H1 (cell line): Measurements from ENCODE around the gene CACNB4. TPM values are rescaled to one million over a fixed set of nuclear protein-coding genes. Genes with fewer than 3 reads are reported as not detected.

Experiments
- CTCF ChIA-PET: fragments of 300-600 bp; sonication (Branson Sonifier 250); formaldehyde crosslinking; loops from one replicate; lab custom pipeline; 2021; ENCODE audit not compliant: partially characterized antibody; lab: Charles Lee
- POLR2A ChIA-PET: fragments of 300-600 bp; sonication (Branson Sonifier 250); formaldehyde crosslinking; loops from one replicate; lab custom pipeline; 2021; ENCODE audit warnings: inconsistent platforms; ENCODE audit not compliant: partially characterized antibody; lab: Charles Lee
- DNase-seq, 2 experiments: peaks; one replicate each; pipeline versions ENCODE4 v3.0.0 to v3.0.0-alpha.2; 2010 to 2022; ENCODE audit warnings: low spot score in 2 of 2, low read depth in 1 of 2, mixed read lengths in 1 of 2
- FAIRE-seq: peaks from 2 replicates; lab custom pipeline; 2011; peaks lifted over from hg19 to GRCh38; lab: Jason Lieb, UNC
- H2AFZ ChIP-seq: 2 replicates; pipeline ENCODE4 v1.8.1; 2012; ENCODE audit warnings: low read length, inconsistent platforms
- H2AK5ac ChIP-seq: 2 replicates; pipeline ENCODE4 v1.6.1; 2013; ENCODE audit warnings: low read depth, low read length
- H2BK120ac ChIP-seq: replicated peaks from 2 replicates; pipeline ENCODE3; 2013; ENCODE audit warnings: low read depth, low read length, inconsistent platforms
- H2BK12ac ChIP-seq: 2 replicates; pipeline ENCODE4 v1.6.1; 2013; ENCODE audit warnings: low read depth, low read length
- H2BK15ac ChIP-seq: 2 replicates; pipeline ENCODE4 v1.6.1; 2013; ENCODE audit warnings: low read length
- H2BK20ac ChIP-seq: 2 replicates; pipeline ENCODE4 v1.6.1; 2013; ENCODE audit warnings: low read length
- H2BK5ac ChIP-seq: 2 replicates; pipeline ENCODE4 v1.6.1; 2013; ENCODE audit warnings: low read depth, low read length
- H3K14ac ChIP-seq: 2 replicates; pipeline ENCODE4 v1.6.1; 2013; ENCODE audit warnings: inconsistent platforms; ENCODE audit not compliant: insufficient read length
- H3K18ac ChIP-seq: 2 replicates; pipeline ENCODE4 v1.6.1; 2013; ENCODE audit warnings: low read length; ENCODE audit errors: extremely low read depth
- H3K23ac ChIP-seq: 2 replicates; pipeline ENCODE4 v1.6.1; 2013; ENCODE audit warnings: inconsistent platforms; ENCODE audit not compliant: insufficient read length
- H3K23me2 ChIP-seq: 2 replicates; pipeline ENCODE4 v1.6.1; 2013; ENCODE audit warnings: low read depth, low read length
- H3K27ac ChIP-seq: 2 replicates; pipeline ENCODE4 v1.6.1; 2011; ENCODE audit warnings: low read depth, low read length, inconsistent platforms
- H3K27me3 ChIP-seq, 4 experiments: replicated peaks in 1 of 4; 1 replicate in 1 of 4; 2 replicates in 3 of 4; pipeline versions ENCODE4 v1.6.1 to v1.8.1; 2011 to 2013; ENCODE audit warnings: low read length in 3 of 4, mild to moderate bottlenecking in 3 of 4, inconsistent platforms in 2 of 4, mixed read lengths in 2 of 4, moderate library complexity in 1 of 4; ENCODE audit not compliant: control insufficient read depth in 3 of 4, insufficient read depth in 3 of 4; ENCODE audit errors: extremely low read depth in 1 of 4
- H3K36me3 ChIP-seq, 4 experiments: 2 replicates each; pipeline versions ENCODE4 v1.6.1 to v1.8.1; 2011 to 2013; ENCODE audit warnings: mild to moderate bottlenecking in 4 of 4, low read length in 3 of 4, moderate library complexity in 2 of 4, control low read depth in 1 of 4, inconsistent platforms in 1 of 4; ENCODE audit not compliant: insufficient read depth in 4 of 4, control insufficient read depth in 2 of 4
- H3K4ac ChIP-seq: replicated peaks from 2 replicates; pipeline ENCODE3; 2013; ENCODE audit warnings: low read length, low read depth, mixed read lengths, inconsistent platforms; ENCODE audit not compliant: insufficient read length
- H3K4me1 ChIP-seq, 4 experiments: replicated peaks in 1 of 4; 1 replicate in 1 of 4; 2 replicates in 3 of 4; pipeline versions ENCODE4 v1.6.1 to v1.8.1; 2011 to 2013; ENCODE audit warnings: low read length in 3 of 4, inconsistent platforms in 2 of 4, mixed read lengths in 1 of 4; ENCODE audit not compliant: insufficient read depth in 4 of 4, control insufficient read depth in 3 of 4
- H3K4me2 ChIP-seq, 2 experiments: 2 replicates each; pipeline versions ENCODE4 v1.6.1 to v1.8.1; 2011 to 2013; ENCODE audit warnings: low read depth in 2 of 2, low read length in 2 of 2, control low read depth in 1 of 2, inconsistent platforms in 1 of 2, mild to moderate bottlenecking in 1 of 2; ENCODE audit not compliant: insufficient read depth in 1 of 2
- H3K4me3 ChIP-seq, 4 experiments: fragments of 200-600, 300-600 bp in 1 of 4; sonication (generic), shearing (Covaris generic), sonication (Bioruptor Twin) in 1 of 4; 2 replicates each; pipeline versions ENCODE4 v1.5.1 to v1.8.1; 2011 to 2016; ENCODE audit warnings: low read length in 4 of 4, low read depth in 3 of 4, control low read depth in 2 of 4, inconsistent platforms in 2 of 4, mild to moderate bottlenecking in 2 of 4, mixed read lengths in 1 of 4, moderate library complexity in 1 of 4; ENCODE audit not compliant: insufficient read depth in 2 of 4; ENCODE audit errors: extremely low read depth in 1 of 4
- H3K56ac ChIP-seq: replicated peaks from 2 replicates; pipeline ENCODE3; 2013; ENCODE audit warnings: low read depth, mild to moderate bottlenecking, mixed read lengths, low read length, inconsistent platforms; ENCODE audit not compliant: insufficient read length
- H3K79me1 ChIP-seq: 2 replicates; pipeline ENCODE4 v1.6.1; 2013; ENCODE audit warnings: low read depth, low read length, control low read depth
- H3K79me2 ChIP-seq, 2 experiments: 2 replicates each; pipeline versions ENCODE4 v1.6.1 to v1.8.1; 2012 to 2013; ENCODE audit warnings: low read length in 2 of 2, mild to moderate bottlenecking in 2 of 2, inconsistent platforms in 1 of 2; ENCODE audit not compliant: insufficient read depth in 2 of 2, control insufficient read depth in 1 of 2
- H3K9ac ChIP-seq, 4 experiments: replicated peaks in 1 of 4; 1 replicate in 1 of 4; 2 replicates in 3 of 4; pipeline versions ENCODE4 v1.6.1 to v1.8.1; 2011 to 2013; ENCODE audit warnings: low read depth in 3 of 4, low read length in 3 of 4, control low read depth in 2 of 4, mild to moderate bottlenecking in 2 of 4, moderate library complexity in 2 of 4, inconsistent platforms in 1 of 4; ENCODE audit errors: extremely low read depth in 1 of 4
- H3K9me3 ChIP-seq, 2 experiments: 2 replicates each; pipeline versions ENCODE4 v1.6.1 to v1.8.1; 2012 to 2013; ENCODE audit warnings: mild to moderate bottlenecking in 2 of 2, moderate library complexity in 2 of 2, control low read depth in 1 of 2, inconsistent platforms in 1 of 2, low read depth in 1 of 2, low read length in 1 of 2, mixed read lengths in 1 of 2; ENCODE audit not compliant: insufficient read depth in 2 of 2
- H4K20me1 ChIP-seq, 2 experiments: replicated peaks in 1 of 2; 2 replicates each; pipeline versions ENCODE3 to v1.8.1; 2011 to 2013; ENCODE audit warnings: inconsistent platforms in 2 of 2, low read length in 2 of 2, mild to moderate bottlenecking in 1 of 2; ENCODE audit not compliant: insufficient read depth in 2 of 2, control insufficient read depth in 1 of 2
- H4K5ac ChIP-seq: 2 replicates; pipeline ENCODE4 v1.6.1; 2013; ENCODE audit warnings: low read length, low read depth, mixed read lengths, inconsistent platforms; ENCODE audit not compliant: insufficient read length
- H4K8ac ChIP-seq: 2 replicates; pipeline ENCODE4 v1.8.0; 2013; ENCODE audit warnings: mild to moderate bottlenecking, moderate library complexity, low read length, inconsistent platforms; ENCODE audit not compliant: insufficient read depth; ENCODE audit errors: extremely low read depth
- H4K91ac ChIP-seq: replicated peaks from 2 replicates; pipeline ENCODE3; 2013; ENCODE audit warnings: low read length, mixed read lengths, inconsistent platforms; ENCODE audit not compliant: insufficient read length
- BRCA1 ChIP-seq: IDR thresholded peaks from 2 replicates; pipeline ENCODE4 v1.6.1; 2012; ENCODE audit warnings: low read depth, low read length, improper control_type of control experiment
- CREB1 ChIP-seq: IDR thresholded peaks from 2 replicates; pipeline ENCODE4 v1.6.1; 2012; ENCODE audit warnings: inconsistent platforms
- GTF2F1 ChIP-seq: IDR thresholded peaks from 2 replicates; pipeline ENCODE4 v1.6.1; 2012; ENCODE audit warnings: low read depth, low read length, improper control_type of control experiment, borderline replicate concordance
- PHF8 ChIP-seq: fragments of 200-600 bp; sonication (generic); conservative IDR thresholded peaks from 2 replicates; pipeline ENCODE4 v1.7.1; 2012; ENCODE audit warnings: low read depth, mild to moderate bottlenecking, inconsistent platforms, low read length, moderate library complexity
- POU5F1 ChIP-seq: IDR thresholded peaks from 2 replicates; pipeline ENCODE4 v1.6.1; 2011; ENCODE audit warnings: low read depth, mild to moderate bottlenecking, low read length, moderate library complexity
- RFX5 ChIP-seq: IDR thresholded peaks from 2 replicates; pipeline ENCODE4 v1.6.1; 2011; ENCODE audit warnings: low read depth, low read length, improper control_type of control experiment, borderline replicate concordance
- RXRA ChIP-seq: IDR thresholded peaks from 2 replicates; pipeline ENCODE4 v1.6.1; 2011; ENCODE audit warnings: low read depth, mild to moderate bottlenecking, low read length, moderate library complexity; ENCODE audit not compliant: insufficient read depth
- SAP30 ChIP-seq: fragments of 300-600 bp; sonication (generic); IDR thresholded peaks from 2 replicates; pipeline ENCODE4 v1.7.1; 2012; ENCODE audit warnings: low read length, moderate library complexity, mild to moderate bottlenecking, inconsistent platforms; ENCODE audit not compliant: insufficient read depth, insufficient replicate concordance
- SIX5 ChIP-seq: IDR thresholded peaks from 2 replicates; pipeline ENCODE4 v1.6.1; 2011; ENCODE audit warnings: mild to moderate bottlenecking, low read depth, low read length
- SP1 ChIP-seq: IDR thresholded peaks from 2 replicates; pipeline ENCODE4 v1.6.1; 2011; ENCODE audit warnings: low read depth, low read length
- SRF ChIP-seq: IDR thresholded peaks from 2 replicates; pipeline ENCODE4 v1.6.1; 2011; ENCODE audit warnings: mild to moderate bottlenecking, low read depth, low read length, moderate library complexity
- TEAD4 ChIP-seq: IDR thresholded peaks from 2 replicates; pipeline ENCODE4 v1.6.1; 2012; ENCODE audit warnings: low read depth, low read length, inconsistent platforms, mixed read lengths
- ZNF274 ChIP-seq: IDR thresholded peaks from 2 replicates; pipeline ENCODE4 v1.7.0; 2012; ENCODE audit warnings: low read length, borderline replicate concordance; ENCODE audit errors: extremely low read depth
- WGBS, 2 experiments: shearing (Covaris generic) in 1 of 2; methylation state at CpG; one replicate each; pipeline versions ENCODE4 v1.1.6 to v1.1.7; 2013 to 2015; ENCODE audit warnings: low lambda C conversion rate in 2 of 2, mixed read lengths in 2 of 2, inconsistent platforms in 1 of 2, low coverage in 1 of 2, missing lambda C conversion rate in 1 of 2; ENCODE audit not compliant: insufficient replicate concordance in 2 of 2, insufficient coverage in 1 of 2, insufficient read length in 1 of 2; ENCODE audit errors: extremely low coverage in 1 of 2, missing lambda C conversion rate in 1 of 2; 5-methylcytosine and 5-hydroxymethylcytosine counted together
- polyA plus RNA-seq, 7 experiments: library from polyadenylated mRNA; depleted of rRNA in 3 of 7; stranded (reverse) in 5 of 7; unstranded in 2 of 7; fragments of >200 nt in 5 of 7; fragments of 200-250 nt in 2 of 7; gene quantifications; 1 replicate in 5 of 7; 2 replicates in 1 of 7; 4 replicates in 1 of 7; pipeline versions ENCODE4 v1.2.1 to v1.2.3, GENCODE V29; 2011 to 2013; ENCODE audit warnings: missing spikeins in 2 of 7, mixed read lengths in 2 of 7
- total RNA-seq: library from RNA; stranded (reverse); fragmentation: NEBNext Ultra II Directional; extraction: Animal tissue kit (Norgen Biotek cat#: 25700); gene quantifications from 2 replicates; pipeline ENCODE4 v1.2.1, GENCODE V29; 2021

Gene CACNB4
- total and polyA plus RNA-seq, 2 of the 8 experiments (the other 6 are each of a cell fraction or from before 2014, with no cell fraction given) = 2.0 to 4.0 TPM

DNA sequence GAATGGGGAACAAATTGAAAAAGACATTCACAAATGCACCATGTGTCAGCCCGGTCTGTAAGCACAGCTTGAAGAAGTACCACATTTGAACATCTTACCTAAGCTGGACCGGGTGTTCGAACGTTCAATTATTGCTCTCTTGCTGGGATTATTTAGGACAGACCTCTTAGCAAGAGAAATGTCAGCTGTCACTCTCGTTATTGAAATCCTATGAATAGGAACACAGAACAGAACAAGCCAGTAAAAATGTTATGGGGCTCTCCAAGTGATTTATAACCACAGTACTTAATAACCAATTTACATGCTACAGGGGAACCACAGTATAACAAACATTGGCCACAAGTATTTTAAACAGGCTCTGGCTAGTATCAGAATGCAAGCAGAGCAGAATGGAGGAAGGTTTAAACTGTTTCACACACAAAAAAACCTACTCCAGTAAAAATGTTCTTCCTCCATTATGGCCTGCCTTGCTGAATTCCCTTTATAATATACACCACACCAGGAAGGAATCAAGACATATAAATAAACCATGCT, 238.2 kb downstream of the CACNB4 start:
- H3K27ac ChIP-seq = no peak overlapping the region
- no peak for FAIRE-seq

More for the DNA sequence above, 238.2 kb downstream of the CACNB4 start:
- Histone ChIP-seq H3K4ac (no peak overlapping the region), H3K27me3 (no peaks in the 10 kb centered on the region), H3K9ac (no peak overlapping the region), H2AFZ (no peak overlapping the region), H2BK12ac (no peak overlapping the region), H2AK5ac (no peak overlapping the region), H3K4me1 (no peaks in the 10 kb centered on the region)
- POLR2A ChIA-PET = no interaction called here
- no peak for TF ChIP-seq SIX5
- no peak for TF ChIP-seq PHF8
- no peak for TF ChIP-seq SRF
- TF ChIP-seq ZNF274 = no peak
- no peak for TF ChIP-seq CREB1
- TF ChIP-seq SAP30 = no peak
- no peak for TF ChIP-seq RFX5
- no peak for TF ChIP-seq TEAD4
- TF ChIP-seq POU5F1 = no peak
- no peak for TF ChIP-seq BRCA1
- no peak for TF ChIP-seq SP1
- TF ChIP-seq RXRA = no peak
- TF ChIP-seq GTF2F1 = no peak
- TF ChIP-seq, all 59 proteins: peak for 0
- Histone ChIP-seq H3K9me3 (no peaks in the 10 kb centered on the region), H3K36me3 (no peaks in the 10 kb centered on the region), H4K8ac (no peak overlapping the region), H2BK120ac (no peak overlapping the region), H3K56ac (no peak overlapping the region), H3K23me2 (no peaks in the 10 kb centered on the region), H3K79me1 (no peaks in the 10 kb centered on the region), H4K5ac (no peak overlapping the region), H3K4me3 (no peak overlapping the region), H3K79me2 (no peaks in the 10 kb centered on the region), H3K4me2 (no peak overlapping the region), H2BK15ac (no peak overlapping the region), H3K14ac (no peak overlapping the region), H3K18ac (no peak overlapping the region), H2BK20ac (no peak overlapping the region), H2BK5ac (no peak overlapping the region), H4K91ac (no peak overlapping the region), H3K23ac (no peak overlapping the region), H4K20me1 (no peaks in the 10 kb centered on the region)
- 89% methylated on average over 5 of the region's 5 CpGs; no CpG with 5 or more reads in 1 of the 2 experiments for WGBS, 2 experiments
- no peak for DNase-seq
- CTCF ChIA-PET = interaction anchor here (1.0 to 1.3 kb wide), 2 partner anchors 12 to 138 kb away, joined by 3 to 4 read pairs; no protein-coding TSS in a partner anchor
